Coronary artery (tissue), 2 donors: ENCODE results near the gene SLC8A3.

ENCODE experiments used
- DNase-seq: peaks from one replicate; pipeline ENCODE4 v3.0.0-alpha.2; 2017; ENCODE audit warnings: low spot score
- H3K27ac ChIP-seq, 2 donors: fragments of 200-600 bp; sonication (generic); one replicate each; pipeline ENCODE4 v1.5.1; 2016 to 2019
- H3K4me3 ChIP-seq: fragments of 200-600 bp; sonication (generic); 2 replicates; pipeline ENCODE4 v1.5.1; 2016; ENCODE audit warnings: mild to moderate bottlenecking, moderate library complexity
- CTCF ChIP-seq: fragments of 200-600 bp; sonication (generic); IDR thresholded peaks from one replicate; pipeline ENCODE4 v1.5.1; 2019; ENCODE audit warnings: antibody characterized with exemption

Gene SLC8A3

DNA sequence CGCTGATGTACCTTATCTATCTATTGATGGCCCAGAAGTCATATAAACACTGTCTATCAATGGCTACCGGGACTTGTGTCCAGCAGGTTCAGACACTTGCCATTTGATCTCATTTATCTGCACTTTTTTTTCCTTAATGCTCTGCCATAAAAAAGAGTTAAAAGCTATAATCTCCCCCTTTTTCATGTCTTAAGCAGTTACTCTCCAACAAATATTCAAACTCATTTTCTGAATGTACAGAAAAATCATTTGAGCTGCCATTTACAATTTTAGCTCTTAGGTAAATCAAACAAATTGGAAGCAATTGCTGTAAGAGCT, 101.4 kb downstream of the SLC8A3 start:
- TF ChIP-seq CTCF: no peak
- no peak for DNase-seq
- Histone ChIP-seq H3K4me3 (no peak overlapping the region), H3K27ac (no peak overlapping the region)

GRCh38 chr14:70086685-70087379, 101.9 kb downstream of the SLC8A3 start:
- Histone ChIP-seq H3K4me3 (no peak overlapping the region), H3K27ac (no peak overlapping the region)
- TF ChIP-seq CTCF: no peak
- DNase-seq: no peak

GRCh38 chr14:70084226-70084625, 104.5 kb downstream of the SLC8A3 start:
- no peak for TF ChIP-seq CTCF
- Histone ChIP-seq H3K27ac (no peak overlapping the region), H3K4me3 (no peak overlapping the region)
- DNase-seq: no peak

DNA sequence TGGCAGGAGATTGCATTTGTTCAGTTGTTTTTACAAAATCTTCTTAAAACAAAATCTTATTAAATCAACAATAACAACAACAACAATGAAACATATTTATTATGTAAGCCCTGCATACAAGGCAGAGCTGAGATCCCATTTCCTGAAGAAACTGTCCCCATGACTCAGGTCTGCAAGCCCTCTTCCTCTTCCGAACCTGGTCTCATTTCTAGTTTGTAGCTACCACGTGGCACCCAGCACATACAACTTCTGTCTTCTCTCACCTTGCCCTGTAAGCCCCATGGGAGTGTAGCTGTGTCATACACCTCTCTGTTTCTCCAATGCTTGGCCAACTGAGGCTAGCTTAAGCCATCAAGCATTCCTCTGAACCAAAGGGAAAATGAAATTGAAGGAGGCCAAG, 106.4 kb downstream of the SLC8A3 start:
- no peak for DNase-seq

DNA sequence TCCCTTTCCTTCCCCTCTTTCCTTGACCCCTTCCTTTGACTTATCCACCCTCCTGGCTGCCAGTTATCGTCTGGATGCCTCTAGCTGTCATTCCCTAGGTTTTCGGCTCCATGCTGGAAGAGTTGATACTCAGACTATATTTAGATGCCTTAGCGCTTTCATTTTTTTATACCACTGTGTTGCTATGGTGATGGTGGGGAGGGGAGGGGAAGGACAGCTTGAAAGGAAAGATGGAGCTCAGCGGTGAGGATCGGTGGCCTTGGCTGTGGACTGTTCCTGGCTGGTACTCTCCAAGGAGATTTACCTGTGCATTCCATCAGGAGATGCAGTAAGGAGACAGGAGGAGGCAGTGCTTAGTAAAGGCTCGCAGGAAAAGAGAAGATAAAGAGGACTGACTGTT, 108.7 kb downstream of the SLC8A3 start:
- no peak overlapping the region for H3K27ac ChIP-seq
- no peak for DNase-seq
- no peak overlapping the region for H3K4me3 ChIP-seq

More for the DNA sequence above, 106.4 kb downstream of the SLC8A3 start:
- no peak overlapping the region for H3K4me3 ChIP-seq
- H3K27ac ChIP-seq: no peak overlapping the region
- TF ChIP-seq CTCF: no peak

DNA sequence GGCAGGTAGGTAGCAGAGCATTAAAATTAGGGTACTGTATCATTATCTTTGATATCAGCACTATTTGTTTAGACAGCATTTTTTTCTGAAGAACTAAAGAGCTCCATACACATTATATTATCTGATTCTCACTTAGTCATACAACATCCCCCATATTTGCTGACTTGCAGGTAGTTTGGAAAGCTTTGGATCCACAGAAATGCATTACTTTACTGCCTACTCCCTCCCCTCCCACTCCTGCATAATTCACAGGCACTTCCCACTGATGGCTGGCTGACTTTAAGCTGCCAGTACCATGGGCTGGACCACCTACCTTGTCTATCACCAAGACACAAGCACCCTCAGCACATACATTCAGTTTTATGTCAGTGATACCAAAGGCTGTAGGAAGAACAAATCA, 110.4 kb downstream of the SLC8A3 start:
- H3K27ac ChIP-seq: no peak overlapping the region
- H3K4me3 ChIP-seq: no peak overlapping the region
- DNase-seq: no peak
- no peak for TF ChIP-seq CTCF

More for the DNA sequence above, 108.7 kb downstream of the SLC8A3 start:
- no peak for TF ChIP-seq CTCF

DNA sequence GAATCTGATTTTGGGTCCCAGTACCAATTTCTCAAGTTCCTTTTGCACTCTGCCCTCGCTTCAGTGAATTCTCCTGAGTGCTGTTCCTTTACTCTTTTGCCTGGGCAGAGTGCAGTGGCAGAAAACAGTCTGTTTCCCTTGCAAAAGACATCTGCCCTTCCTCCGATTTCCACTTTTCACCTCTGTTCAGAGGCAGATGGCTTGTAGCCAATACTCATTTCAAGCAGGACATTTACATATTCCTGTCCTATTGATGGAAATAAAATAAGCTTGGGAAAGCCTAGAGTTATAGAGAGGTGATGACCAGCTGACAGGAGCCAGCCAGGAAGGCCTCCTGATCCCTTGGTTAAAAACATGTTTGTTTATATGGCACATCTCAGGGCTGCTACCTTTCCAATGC, 111.0 kb downstream of the SLC8A3 start:
- no peak overlapping the region for H3K27ac ChIP-seq
- TF ChIP-seq CTCF: no peak
- DNase-seq: no peak
- H3K4me3 ChIP-seq: no peak overlapping the region
